ENCODE data around the gene ACADS.

GRCh38 chr12:120784804-120785203 lies 59.2 kb downstream of the ACADS start:
- no peak for TF ChIP-seq CTCF (IDR thresholded peaks at IDR 0.05; ENCODE audit: poor library complexity, severe bottlenecking)
- no peak for TF ChIP-seq EP300 (conservative IDR thresholded peaks at IDR 0.05; ENCODE audit: poor library complexity, severe bottlenecking)
- no peak for TF ChIP-seq POLR2AphosphoS5 (IDR thresholded peaks at IDR 0.05)
- no peak for TF ChIP-seq EZH2 (IDR thresholded peaks at IDR 0.05; ENCODE audit: borderline replicate concordance, insufficient read depth, low read length, poor library complexity, severe bottlenecking)
- TF ChIP-seq RAD21 (conservative IDR thresholded peaks at IDR 0.05): no peak

Measured in neural cell (in vitro differentiated cells).